Neural cell (in vitro differentiated cells): ENCODE measurements around the gene CNGA3. TPM values are rescaled to one million over a fixed set of nuclear protein-coding genes. Genes with fewer than 3 reads are reported as not detected.

Experiments
- H2AFZ ChIP-seq: fragments of 200-600, 300-800 bp; sonication (generic), shearing (Covaris generic); 2 replicates; pipeline ENCODE4 v1.6.0; 2014; ENCODE audit warnings: low read depth, mild to moderate bottlenecking, antibody characterized with exemption, low read length, moderate library complexity
- H3F3A ChIP-seq: fragments of 200-600 bp; shearing (Covaris generic); 2 replicates; pipeline ENCODE4 v1.6.1; 2016; ENCODE audit warnings: mild to moderate bottlenecking, moderate library complexity, mixed read lengths, antibody characterized with exemption, low read length; ENCODE audit not compliant: insufficient read depth, poor library complexity, severe bottlenecking
- H3K27ac ChIP-seq: fragments of 200-600, 300-800 bp; sonication (generic), shearing (Covaris generic); 2 replicates; pipeline ENCODE4 v1.5.1; 2014; ENCODE audit warnings: mild to moderate bottlenecking, low read length, moderate library complexity
- H3K27me3 ChIP-seq: fragments of 300-800, 200-600 bp; sonication (generic), shearing (Covaris generic); 2 replicates; pipeline ENCODE4 v1.6.0; 2014; ENCODE audit warnings: mild to moderate bottlenecking, low read depth, low read length, moderate library complexity; ENCODE audit not compliant: insufficient read depth
- H3K36me3 ChIP-seq: fragments of 300-800, 200-600 bp; sonication (generic), shearing (Covaris generic); 2 replicates; pipeline ENCODE4 v1.5.1; 2014; ENCODE audit warnings: mild to moderate bottlenecking, antibody characterized with exemption, low read length, moderate library complexity; ENCODE audit not compliant: insufficient read depth
- H3K4me2 ChIP-seq: fragments of 300-800, 200-600 bp; sonication (generic), shearing (Covaris generic); 2 replicates; pipeline ENCODE4 v1.6.0; 2014; ENCODE audit warnings: mild to moderate bottlenecking, low read length
- H3K4me3 ChIP-seq: fragments of 300-800, 200-600 bp; sonication (generic), shearing (Covaris generic); 2 replicates; pipeline ENCODE4 v1.5.1; 2014; ENCODE audit warnings: mild to moderate bottlenecking, low read length, moderate library complexity
- H3K79me2 ChIP-seq: fragments of 200-600 bp; shearing (Covaris generic); replicated peaks from 2 replicates; pipeline ENCODE4 v1.6.0; 2014; ENCODE audit warnings: mild to moderate bottlenecking, low read length, moderate library complexity; ENCODE audit not compliant: insufficient read depth
- H3K9ac ChIP-seq: fragments of 300-800, 200-600 bp; sonication (generic), shearing (Covaris generic); 2 replicates; pipeline ENCODE4 v1.6.1; 2016; ENCODE audit warnings: mild to moderate bottlenecking, low read length, mixed read lengths
- H3K9me2 ChIP-seq: fragments of 200-600 bp; shearing (Covaris generic); 2 replicates; pipeline ENCODE4 v1.6.1; 2016; ENCODE audit warnings: mild to moderate bottlenecking, low read length, mixed read lengths; ENCODE audit not compliant: insufficient read depth
- H3K9me3 ChIP-seq: fragments of 200-600, 300-800 bp; sonication (generic), shearing (Covaris generic); 2 replicates; pipeline ENCODE4 v1.6.1; 2016; ENCODE audit warnings: mild to moderate bottlenecking, mixed run types, low read length, moderate library complexity, mixed read lengths
- H4K20me1 ChIP-seq: fragments of 200-600 bp; shearing (Covaris generic); 2 replicates; pipeline ENCODE4 v1.6.1; 2016; ENCODE audit warnings: mild to moderate bottlenecking, mixed run types; ENCODE audit not compliant: insufficient read depth
- CTCF ChIP-seq: fragments of 450-650 bp; IDR thresholded peaks from 2 replicates; pipeline ENCODE4 v1.5.1; 2014; ENCODE audit warnings: antibody characterized with exemption, mild to moderate bottlenecking, moderate library complexity; ENCODE audit not compliant: poor library complexity, severe bottlenecking
- EP300 ChIP-seq: fragments of 450-650 bp; conservative IDR thresholded peaks from 2 replicates; pipeline ENCODE4 v1.6.1; 2014; ENCODE audit warnings: antibody characterized with exemption, mild to moderate bottlenecking, moderate library complexity; ENCODE audit not compliant: poor library complexity, severe bottlenecking
- EZH2 ChIP-seq: fragments of 200-600, 300-800 bp; shearing (Covaris generic), sonication (generic); IDR thresholded peaks from 2 replicates; pipeline ENCODE4 v1.6.1; 2014; ENCODE audit warnings: antibody characterized with exemption, low read length, borderline replicate concordance, mild to moderate bottlenecking; ENCODE audit not compliant: insufficient read depth, poor library complexity, severe bottlenecking
- MXI1 ChIP-seq: fragments of 450-650 bp; conservative IDR thresholded peaks from 2 replicates; pipeline ENCODE4 v1.6.1; 2014; ENCODE audit warnings: antibody characterized with exemption, mild to moderate bottlenecking; ENCODE audit not compliant: poor library complexity, severe bottlenecking
- POLR2AphosphoS5 ChIP-seq: IDR thresholded peaks from 2 replicates; pipeline ENCODE4 v1.6.1; 2012
- RAD21 ChIP-seq: fragments of 450-650 bp; conservative IDR thresholded peaks from 2 replicates; pipeline ENCODE4 v1.6.1; 2014; ENCODE audit warnings: antibody characterized with exemption, mild to moderate bottlenecking, moderate library complexity
- REST ChIP-seq: IDR thresholded peaks from 2 replicates; pipeline ENCODE4 v1.6.1; 2012; ENCODE audit warnings: borderline replicate concordance
- SMC3 ChIP-seq: fragments of 450-650 bp; conservative IDR thresholded peaks from 2 replicates; pipeline ENCODE4 v1.6.1; 2014; ENCODE audit warnings: antibody characterized with exemption, mild to moderate bottlenecking, moderate library complexity; ENCODE audit not compliant: poor library complexity
- TAF1 ChIP-seq: IDR thresholded peaks from 2 replicates; pipeline ENCODE4 v1.6.1; 2012; ENCODE audit warnings: low read depth
- polyA plus RNA-seq: library from polyadenylated mRNA; depleted of rRNA; stranded (reverse); fragments of >200 nt; gene quantifications from 2 replicates; pipeline ENCODE4 v1.2.3, GENCODE V29; 2014

The CNGA3 gene
- polyA plus RNA-seq, 1 donor from 2014 or later = 0.64 TPM

- no peaks in the 10 kb centered on the region for H3K9me2 ChIP-seq
- no peaks in the 10 kb centered on the region for H4K20me1 ChIP-seq
- H3F3A ChIP-seq = no peaks in the 10 kb centered on the region
- H3K79me2 ChIP-seq = no peaks in the 10 kb centered on the region
- no peak overlapping the region for H2AFZ ChIP-seq
- TF ChIP-seq POLR2AphosphoS5 (no peak), CTCF (no peak), RAD21 (no peak), SMC3 (no peak), REST (no peak), TAF1 (no peak), MXI1 (no peak), EZH2 (no peak), EP300 (no peak)
- no peaks in the 10 kb centered on the region for H3K36me3 ChIP-seq
- H3K27ac ChIP-seq = peak overlapping the region; percentile 60
- no peak overlapping the region for H3K9ac ChIP-seq
- H3K4me3 ChIP-seq = no peak overlapping the region
- H3K4me2 ChIP-seq = no peak overlapping the region
- H3K27me3 ChIP-seq = no peaks in the 10 kb centered on the region
- H3K9me3 ChIP-seq = no peaks in the 10 kb centered on the region
These were observed 30.7 kb downstream of the CNGA3 start for GRCh38 chr2:98376996-98377395.

GRCh38 chr2:98377544-98377943 is 31.3 kb downstream of the CNGA3 start:
- H3K27me3 ChIP-seq = no peaks in the 10 kb centered on the region
- peak overlapping the region; percentile 60 for H3K27ac ChIP-seq

More at GRCh38 chr2:98377544-98377943, 31.3 kb downstream of the CNGA3 start:
- no peaks in the 10 kb centered on the region for H3K79me2 ChIP-seq
- H3K4me3 ChIP-seq = no peak overlapping the region
- no peaks in the 10 kb centered on the region for H3K9me2 ChIP-seq
- H4K20me1 ChIP-seq = no peaks in the 10 kb centered on the region
- no peak overlapping the region for H2AFZ ChIP-seq
- peak; percentile 23 for TF ChIP-seq SMC3
- TF ChIP-seq TAF1 = no peak
- TF ChIP-seq MXI1 = no peak
- no peak for TF ChIP-seq REST
- no peaks in the 10 kb centered on the region for H3F3A ChIP-seq
- H3K36me3 ChIP-seq = no peaks in the 10 kb centered on the region
- H3K9me3 ChIP-seq = no peaks in the 10 kb centered on the region
- no peak overlapping the region for H3K4me2 ChIP-seq
- H3K9ac ChIP-seq = no peak overlapping the region
